ENCODE data around the gene NBEAL2.

DNA sequence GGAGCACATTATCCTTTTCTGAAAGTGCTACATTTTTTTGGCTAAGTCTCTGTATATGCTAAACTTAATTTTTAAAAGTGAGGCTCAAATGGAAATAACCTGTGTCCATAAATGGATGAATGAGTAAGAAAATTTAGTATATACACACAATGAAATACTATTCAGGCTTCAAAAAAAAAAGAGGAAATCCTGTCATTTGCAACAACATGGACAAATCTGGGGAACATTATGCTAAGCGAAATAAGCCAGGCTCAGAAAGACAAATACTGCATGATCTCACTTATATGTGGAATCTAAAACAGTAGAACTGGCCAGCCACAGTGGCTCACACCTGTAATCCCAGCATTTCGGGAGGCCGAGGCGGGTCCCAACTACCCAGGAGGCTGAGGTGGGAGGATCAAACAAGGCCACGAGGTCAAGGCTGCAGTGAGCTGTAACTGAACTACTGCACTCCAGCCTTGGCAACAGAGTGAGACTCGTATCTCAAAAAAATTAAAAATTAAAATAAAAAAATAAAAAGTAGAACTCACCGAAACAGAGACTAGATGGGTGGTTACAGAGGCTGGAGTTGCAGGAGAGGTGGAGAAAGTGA, 28.7 kb upstream of the NBEAL2 start:
- TF ChIP-seq, protein P1, sequence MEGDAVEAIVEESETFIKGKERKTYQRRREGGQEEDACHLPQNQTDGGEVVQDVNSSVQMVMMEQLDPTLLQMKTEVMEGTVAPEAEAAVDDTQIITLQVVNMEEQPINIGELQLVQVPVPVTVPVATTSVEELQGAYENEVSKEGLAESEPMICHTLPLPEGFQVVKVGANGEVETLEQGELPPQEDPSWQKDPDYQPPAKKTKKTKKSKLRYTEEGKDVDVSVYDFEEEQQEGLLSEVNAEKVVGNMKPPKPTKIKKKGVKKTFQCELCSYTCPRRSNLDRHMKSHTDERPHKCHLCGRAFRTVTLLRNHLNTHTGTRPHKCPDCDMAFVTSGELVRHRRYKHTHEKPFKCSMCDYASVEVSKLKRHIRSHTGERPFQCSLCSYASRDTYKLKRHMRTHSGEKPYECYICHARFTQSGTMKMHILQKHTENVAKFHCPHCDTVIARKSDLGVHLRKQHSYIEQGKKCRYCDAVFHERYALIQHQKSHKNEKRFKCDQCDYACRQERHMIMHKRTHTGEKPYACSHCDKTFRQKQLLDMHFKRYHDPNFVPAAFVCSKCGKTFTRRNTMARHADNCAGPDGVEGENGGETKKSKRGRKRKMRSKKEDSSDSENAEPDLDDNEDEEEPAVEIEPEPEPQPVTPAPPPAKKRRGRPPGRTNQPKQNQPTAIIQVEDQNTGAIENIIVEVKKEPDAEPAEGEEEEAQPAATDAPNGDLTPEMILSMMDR (conservative IDR thresholded peaks at IDR 0.05; ENCODE audit: low read depth, low read length), result no peak
- TF ChIP-seq BHLHE40 (IDR thresholded peaks at IDR 0.05; ENCODE audit: low read depth, low read length) (no peak), POLR2A (IDR thresholded peaks at IDR 0.05; ENCODE audit: low read depth, low read length) (no peak), RAD21 (IDR thresholded peaks at IDR 0.05; ENCODE audit: low read length) (no peak), MAFK (IDR thresholded peaks at IDR 0.05; ENCODE audit: low read depth, low read length) (no peak), CEBPB (IDR thresholded peaks at IDR 0.05; ENCODE audit: low read depth, low read length) (no peak), MXI1 (IDR thresholded peaks at IDR 0.05; ENCODE audit: borderline replicate concordance, low read depth, low read length) (no peak)
- TF ChIP-seq, protein P2, sequence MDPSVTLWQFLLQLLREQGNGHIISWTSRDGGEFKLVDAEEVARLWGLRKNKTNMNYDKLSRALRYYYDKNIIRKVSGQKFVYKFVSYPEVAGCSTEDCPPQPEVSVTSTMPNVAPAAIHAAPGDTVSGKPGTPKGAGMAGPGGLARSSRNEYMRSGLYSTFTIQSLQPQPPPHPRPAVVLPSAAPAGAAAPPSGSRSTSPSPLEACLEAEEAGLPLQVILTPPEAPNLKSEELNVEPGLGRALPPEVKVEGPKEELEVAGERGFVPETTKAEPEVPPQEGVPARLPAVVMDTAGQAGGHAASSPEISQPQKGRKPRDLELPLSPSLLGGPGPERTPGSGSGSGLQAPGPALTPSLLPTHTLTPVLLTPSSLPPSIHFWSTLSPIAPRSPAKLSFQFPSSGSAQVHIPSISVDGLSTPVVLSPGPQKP (IDR thresholded peaks at IDR 0.05; ENCODE audit: borderline replicate concordance, low read depth, low read length), result no peak
